HepG2 (cell line): ENCODE data around the gene HABP2. TPM values are rescaled to one million over a fixed set of nuclear protein-coding genes. Genes with fewer than 3 reads are reported as not detected.

Source experiments
- ATAC-seq: fragments of 200-7000 bp; cut with Tn5 transposase; 3 replicates; pipeline ENCODE4 v1.9.1; 2020; ENCODE audit warnings: mild to moderate bottlenecking, moderate library complexity
- BruUV-seq: library from RNA; stranded (reverse); fragments of 400-500 nt; replicated peaks from 2 replicates; lab custom pipeline; 2021; lab: Mats Ljungman, UMichigan
- CTCF ChIA-PET: fragments of 300-600 bp; formaldehyde crosslinking; extraction: SDS; loops from one replicate; lab custom pipeline; 2021; ENCODE audit warnings: low total read pairs, inconsistent platforms, low intra/inter-chr PET ratio; lab: Yijun Ruan, JAX
- POLR2A ChIA-PET: fragments of 350-600 bp; sonication (Branson Sonifier 250); formaldehyde crosslinking; loops from one replicate; lab custom pipeline; 2020; ENCODE audit warnings: antibody characterized with exemption, inconsistent platforms; lab: Yijun Ruan, JAX
- DNase-seq: peaks from one replicate; pipeline ENCODE4 v3.0.0-alpha.2; 2015; ENCODE audit warnings: low spot score
- FAIRE-seq: peaks from 3 replicates; lab custom pipeline; 2011; peaks lifted over from hg19 to GRCh38; lab: Jason Lieb, UNC
- H2AFZ ChIP-seq: one replicate; pipeline ENCODE4 v1.6.1; 2011; ENCODE audit warnings: low read length, inconsistent platforms
- H3K27ac ChIP-seq: fragments of 300-600 bp; 3 replicates; pipeline ENCODE4 v1.8.0; 2011; ENCODE audit warnings: mixed run types, mild to moderate bottlenecking, mixed read lengths, low read length, inconsistent platforms; ENCODE audit not compliant: insufficient read depth; ENCODE audit errors: extremely low read length
- H3K27me3 ChIP-seq, 2 experiments: fragments of 200-600 bp in 1 of 2; 2 replicates in 1 of 2; 3 replicates in 1 of 2; pipeline versions ENCODE4 v1.6.0 to v1.8.0; 2011; ENCODE audit warnings: low read length in 2 of 2, mild to moderate bottlenecking in 2 of 2, moderate library complexity in 2 of 2, inconsistent platforms in 1 of 2; ENCODE audit not compliant: insufficient read depth in 2 of 2, control insufficient read depth in 1 of 2
- H3K36me3 ChIP-seq, 2 experiments: fragments of 200-600 bp in 1 of 2; replicated peaks in 1 of 2; 2 replicates in 1 of 2; 3 replicates in 1 of 2; pipeline versions ENCODE4 v1.5.1 to v1.8.0; 2011; ENCODE audit warnings: low read length in 2 of 2, inconsistent platforms in 1 of 2; ENCODE audit not compliant: insufficient read depth in 2 of 2, control insufficient read depth in 1 of 2
- H3K4me1 ChIP-seq: 2 replicates; pipeline ENCODE4 v1.5.1; 2012; ENCODE audit warnings: low read length, inconsistent platforms; ENCODE audit not compliant: insufficient read depth
- H3K4me2 ChIP-seq: 2 replicates; pipeline ENCODE4 v1.6.0; 2011; ENCODE audit warnings: low read depth, low read length, inconsistent platforms
- H3K4me3 ChIP-seq, 3 experiments: fragments of 200-600 bp in 1 of 3; sonication (generic), shearing (Covaris generic) in 1 of 3; replicated peaks in 1 of 3; 2 replicates each; pipeline ENCODE4 v1.5.1; 2011 to 2016; ENCODE audit warnings: low read length in 3 of 3, inconsistent platforms in 2 of 3, low read depth in 2 of 3, mild to moderate bottlenecking in 2 of 3, control low read depth in 1 of 3, mixed read lengths in 1 of 3; ENCODE audit not compliant: insufficient read depth in 1 of 3
- H3K79me2 ChIP-seq: one replicate; pipeline ENCODE4 v1.6.1; 2011; ENCODE audit warnings: low read length, inconsistent platforms; ENCODE audit not compliant: insufficient read depth
- H3K9ac ChIP-seq: 2 replicates; pipeline ENCODE4 v1.6.0; 2011; ENCODE audit warnings: mild to moderate bottlenecking, low read depth, low read length, inconsistent platforms; ENCODE audit not compliant: insufficient read depth
- H3K9me3 ChIP-seq: 2 replicates; pipeline ENCODE4 v1.5.1; 2012; ENCODE audit warnings: mild to moderate bottlenecking, low read length
- H4K20me1 ChIP-seq: 2 replicates; pipeline ENCODE4 v1.6.0; 2011; ENCODE audit warnings: inconsistent platforms, mild to moderate bottlenecking, low read length, moderate library complexity; ENCODE audit not compliant: insufficient read depth
- AGO2 ChIP-seq: fragments of 200-400 bp; formaldehyde crosslinking; optimal IDR thresholded peaks from 2 replicates; pipeline ENCODE3; 2017; ENCODE audit warnings: mild to moderate bottlenecking, low read depth, low read length, moderate library complexity
- ELF1 ChIP-seq: sonication (generic); formaldehyde crosslinking; IDR thresholded peaks from 2 replicates; pipeline ENCODE4 v1.4.0; 2020; ENCODE audit warnings: missing genetic modification reagents
- HDAC2 ChIP-seq: sonication (generic); formaldehyde crosslinking; IDR thresholded peaks from 2 replicates; pipeline ENCODE4 v1.4.0; 2020; ENCODE audit warnings: missing genetic modification reagents
- KDM4B ChIP-seq: sonication (generic); formaldehyde crosslinking; IDR thresholded peaks from 2 replicates; pipeline ENCODE4 v1.4.0; 2020; ENCODE audit warnings: missing genetic modification reagents
- SSRP1 ChIP-seq: IDR thresholded peaks from 2 replicates; pipeline ENCODE4 v1.6.1; 2016; ENCODE audit warnings: control low read depth
- TBX3 ChIP-seq: fragments of 450-650 bp; IDR thresholded peaks from 2 replicates; pipeline ENCODE4 v1.6.1; 2017; ENCODE audit warnings: antibody characterized with exemption, mild to moderate bottlenecking, inconsistent platforms, borderline replicate concordance
- U2AF1 ChIP-seq: fragments of 200-400 bp; formaldehyde crosslinking; optimal IDR thresholded peaks from 2 replicates; pipeline ENCODE3; 2017; ENCODE audit warnings: mild to moderate bottlenecking, low read depth, low read length
- ZBTB34 ChIP-seq: sonication (generic); formaldehyde crosslinking; IDR thresholded peaks from 2 replicates; pipeline ENCODE4 v1.8.0; 2022; ENCODE audit warnings: mild to moderate bottlenecking, missing genetic modification reagents
- ZNF207 ChIP-seq: fragments of 450-650 bp; IDR thresholded peaks from 2 replicates; pipeline ENCODE4 v1.6.1; 2016; ENCODE audit warnings: antibody characterized with exemption, borderline replicate concordance
- ZNF30 ChIP-seq: sonication (generic); formaldehyde crosslinking; IDR thresholded peaks from 2 replicates; pipeline ENCODE4 v1.5.0; 2020; ENCODE audit warnings: mild to moderate bottlenecking, missing genetic modification reagents
- ZNF441 ChIP-seq: sonication (generic); formaldehyde crosslinking; IDR thresholded peaks from 2 replicates; pipeline ENCODE4 v1.7.0; 2021; ENCODE audit warnings: missing genetic modification reagents, borderline replicate concordance
- ZNF446 ChIP-seq: sonication (generic); formaldehyde crosslinking; IDR thresholded peaks from 2 replicates; pipeline ENCODE4 v1.5.0; 2020; ENCODE audit warnings: mild to moderate bottlenecking, missing genetic modification reagents
- ZNF790 ChIP-seq: sonication (generic); formaldehyde crosslinking; IDR thresholded peaks from 2 replicates; pipeline ENCODE4 v1.8.0; 2022; ENCODE audit warnings: missing genetic modification reagents, mild to moderate bottlenecking, borderline replicate concordance
- WGBS: methylation state at CpG from one replicate; pipeline ENCODE4 v1.1.6; 2017; ENCODE audit warnings: low lambda C conversion rate; 5-methylcytosine and 5-hydroxymethylcytosine counted together
- in situ Hi-C: cut with HindIII; loops from 2 replicates; pipeline ENCODE4 v1.10.0; 2017; ENCODE audit warnings: low pct_unique_long_range_greater_than_20kb; ENCODE audit not compliant: extremely low pct_ligation_motif_present
- intact Hi-C: fragments of 100-400 bp; cut with micrococcal nuclease; formaldehyde crosslinking; loops from one replicate; pipeline ENCODE4 v1.10.0; 2022; ENCODE audit not compliant: unreplicated experiment
- polyA plus RNA-seq, 8 experiments: library from polyadenylated mRNA; depleted of rRNA in 3 of 8; stranded (reverse) in 7 of 8; unstranded in 1 of 8; fragments of >200 nt; fragmentation: Illumina TruSeq in 4 of 8; extraction: Trizol in 4 of 8; gene quantifications; 2 replicates each; pipeline versions ENCODE4 v1.2.1 to v1.2.3, GENCODE V29; 2011 to 2016; ENCODE audit warnings: low read depth in 4 of 8, missing spikeins in 1 of 8, mixed read lengths in 1 of 8; ENCODE audit not compliant: insufficient read depth in 1 of 8
- total RNA-seq, 5 experiments: library from RNA; depleted of rRNA; stranded (reverse); fragments of >200 nt; fragmentation: Illumina TruSeq; extraction: Trizol; gene quantifications; 2 replicates each; pipeline ENCODE4 v1.2.3, GENCODE V29; 2016; ENCODE audit warnings: low read depth in 1 of 5
- TF ChIP-seq, protein P1 (sequence below): sonication (generic); formaldehyde crosslinking; IDR thresholded peaks from 2 replicates; pipeline ENCODE4 v1.4.0; 2020; ENCODE audit warnings: mild to moderate bottlenecking, missing genetic modification reagents

HABP2 gene
- total and polyA plus RNA-seq, 2 of the 13 experiments (the other 11 are each of a cell fraction or from before 2014, with no cell fraction given) = 0.12 to 0.13 TPM

- ChIA-PET CTCF (no interaction called here), POLR2A (no interaction called here)
- Histone ChIP-seq H4K20me1 (no peaks in the 10 kb centered on the region), H2AFZ (no peak overlapping the region), H3K9ac (no peak overlapping the region), H3K79me2 (no peaks in the 10 kb centered on the region), H3K27me3 (no peaks in the 10 kb centered on the region; a peak in 1 of 5 replicates), H3K27ac (no peak overlapping the region), H3K36me3 (no peaks in the 10 kb centered on the region), H3K4me1 (no peaks in the 10 kb centered on the region), H3K4me3 (no peak overlapping the region), H3K4me2 (no peak overlapping the region), H3K9me3 (peaks cover 3% of the 10 kb centered on the region; the same call in 1 of the 2 replicates)
- in situ Hi-C loops = no loop called here
- TF ChIP-seq ZNF30 (CRISPR knock-in tag) = no peak
- no peak for TF ChIP-seq ZNF441 (CRISPR knock-in tag)
- TF ChIP-seq, protein P1, sequence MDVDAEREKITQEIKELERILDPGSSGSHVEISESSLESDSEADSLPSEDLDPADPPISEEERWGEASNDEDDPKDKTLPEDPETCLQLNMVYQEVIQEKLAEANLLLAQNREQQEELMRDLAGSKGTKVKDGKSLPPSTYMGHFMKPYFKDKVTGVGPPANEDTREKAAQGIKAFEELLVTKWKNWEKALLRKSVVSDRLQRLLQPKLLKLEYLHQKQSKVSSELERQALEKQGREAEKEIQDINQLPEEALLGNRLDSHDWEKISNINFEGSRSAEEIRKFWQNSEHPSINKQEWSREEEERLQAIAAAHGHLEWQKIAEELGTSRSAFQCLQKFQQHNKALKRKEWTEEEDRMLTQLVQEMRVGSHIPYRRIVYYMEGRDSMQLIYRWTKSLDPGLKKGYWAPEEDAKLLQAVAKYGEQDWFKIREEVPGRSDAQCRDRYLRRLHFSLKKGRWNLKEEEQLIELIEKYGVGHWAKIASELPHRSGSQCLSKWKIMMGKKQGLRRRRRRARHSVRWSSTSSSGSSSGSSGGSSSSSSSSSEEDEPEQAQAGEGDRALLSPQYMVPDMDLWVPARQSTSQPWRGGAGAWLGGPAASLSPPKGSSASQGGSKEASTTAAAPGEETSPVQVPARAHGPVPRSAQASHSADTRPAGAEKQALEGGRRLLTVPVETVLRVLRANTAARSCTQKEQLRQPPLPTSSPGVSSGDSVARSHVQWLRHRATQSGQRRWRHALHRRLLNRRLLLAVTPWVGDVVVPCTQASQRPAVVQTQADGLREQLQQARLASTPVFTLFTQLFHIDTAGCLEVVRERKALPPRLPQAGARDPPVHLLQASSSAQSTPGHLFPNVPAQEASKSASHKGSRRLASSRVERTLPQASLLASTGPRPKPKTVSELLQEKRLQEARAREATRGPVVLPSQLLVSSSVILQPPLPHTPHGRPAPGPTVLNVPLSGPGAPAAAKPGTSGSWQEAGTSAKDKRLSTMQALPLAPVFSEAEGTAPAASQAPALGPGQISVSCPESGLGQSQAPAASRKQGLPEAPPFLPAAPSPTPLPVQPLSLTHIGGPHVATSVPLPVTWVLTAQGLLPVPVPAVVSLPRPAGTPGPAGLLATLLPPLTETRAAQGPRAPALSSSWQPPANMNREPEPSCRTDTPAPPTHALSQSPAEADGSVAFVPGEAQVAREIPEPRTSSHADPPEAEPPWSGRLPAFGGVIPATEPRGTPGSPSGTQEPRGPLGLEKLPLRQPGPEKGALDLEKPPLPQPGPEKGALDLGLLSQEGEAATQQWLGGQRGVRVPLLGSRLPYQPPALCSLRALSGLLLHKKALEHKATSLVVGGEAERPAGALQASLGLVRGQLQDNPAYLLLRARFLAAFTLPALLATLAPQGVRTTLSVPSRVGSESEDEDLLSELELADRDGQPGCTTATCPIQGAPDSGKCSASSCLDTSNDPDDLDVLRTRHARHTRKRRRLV (CRISPR knock-in tag) = no peak
- no peak for TF ChIP-seq ZNF446 (CRISPR knock-in tag)
- no peak for TF ChIP-seq SSRP1 (CRISPR knock-in tag)
- no peak for TF ChIP-seq ZNF790
- TF ChIP-seq AGO2 = no peak
- no peak for TF ChIP-seq ZBTB34 (CRISPR knock-in tag)
- TF ChIP-seq TBX3 = no peak
- no peak for TF ChIP-seq KDM4B (CRISPR knock-in tag)
- no peak for TF ChIP-seq U2AF1
- TF ChIP-seq HDAC2 (CRISPR knock-in tag) = no peak
- TF ChIP-seq ZNF207 = no peak
- TF ChIP-seq ELF1 (CRISPR knock-in tag) = no peak
- intact Hi-C loops = no loop called here
- ATAC-seq = no peak
- no peak for DNase-seq
- FAIRE-seq = no peak
- no TSS peak for BruUV-seq
- WGBS = 13% methylated on average over 2 of the region's 2 CpGs
These were observed 46.4 kb upstream of the HABP2 start for GRCh38 chr10:113506476-113506875.
